Mammary epithelial cell (primary cell): ENCODE data around the gene FSTL1.

Experiments
- CTCF ChIP-seq, 2 donors: IDR thresholded peaks in 1 of 2; conservative IDR thresholded peaks in 1 of 2; 2 replicates each; pipeline ENCODE4 v1.5.1; 2011 to 2012; ENCODE audit warnings: inconsistent platforms in 2 of 2, low read length in 2 of 2, mild to moderate bottlenecking in 2 of 2, control low read depth in 1 of 2, low read depth in 1 of 2; ENCODE audit not compliant: insufficient read depth in 1 of 2; ENCODE audit errors: extremely low read depth in 1 of 2
- EZH2 ChIP-seq: IDR thresholded peaks from 2 replicates; pipeline ENCODE4 v1.6.1; 2012; ENCODE audit warnings: low read length, inconsistent platforms, borderline replicate concordance

- no peak for TF ChIP-seq CTCF (conservative IDR thresholded peaks at IDR 0.05 in 1 of 2, IDR thresholded peaks at IDR 0.05 in 1 of 2; ENCODE audit: extremely low read depth in 1 of 2, insufficient read depth in 1 of 2, low read depth in 1 of 2, low read length in 2 of 2)
- no peak for TF ChIP-seq EZH2
Measured at GRCh38 chr3:120370463-120370862, 80.3 kb downstream of the FSTL1 start.
